Measurements from ENCODE around the gene DGLUCY.
A peak's percentile ranks its signal among the peaks of the same experiment; 100 is the strongest.
"Not testable (repeated sequence)": the region's sequence is repeated elsewhere in the genome, so short reads cannot be mapped to it uniquely, and the experiment has no call there.

The DGLUCY gene

DNA sequence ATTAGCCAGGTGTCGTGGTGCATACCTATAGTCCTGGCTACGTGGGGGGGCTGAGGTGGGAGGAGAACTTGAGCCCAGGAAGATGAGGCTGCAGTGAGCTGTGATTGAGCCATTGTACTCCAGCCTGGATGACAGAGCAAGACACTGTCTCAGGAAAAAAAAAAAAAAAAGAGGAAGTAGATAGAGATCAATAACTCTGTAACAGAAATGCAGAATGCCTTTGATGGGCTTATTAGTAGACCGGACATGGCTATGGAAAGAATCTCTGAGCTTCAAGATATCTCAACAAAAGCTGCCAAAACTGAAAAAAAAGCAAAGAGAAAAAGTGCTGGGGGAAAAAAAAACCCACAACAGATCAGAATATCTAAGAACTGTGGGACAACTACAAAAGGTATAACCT is 93.1 kb downstream of the DGLUCY start:
- DNase-seq (ENCODE audit: low read depth): no peak

DNA sequence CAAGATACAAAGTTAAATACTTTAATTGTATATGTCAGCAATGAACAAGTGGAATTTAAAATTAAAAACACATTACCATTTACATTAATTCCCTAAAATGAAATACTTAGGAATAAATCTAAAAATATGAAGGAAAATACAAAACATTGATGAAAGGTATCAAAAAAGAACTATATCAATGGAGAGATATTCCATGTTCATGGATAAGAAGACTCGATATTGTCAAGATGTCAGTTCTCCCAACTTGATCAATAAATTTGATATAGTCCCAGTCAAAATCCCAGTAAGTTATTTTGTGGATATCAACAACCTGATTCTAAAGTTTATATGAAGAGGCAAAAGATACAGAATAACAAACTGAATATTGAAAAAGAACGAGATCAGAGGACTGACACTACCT is 97.1 kb downstream of the DGLUCY start:
- no peak for DNase-seq (ENCODE audit: low read depth)

DNA sequence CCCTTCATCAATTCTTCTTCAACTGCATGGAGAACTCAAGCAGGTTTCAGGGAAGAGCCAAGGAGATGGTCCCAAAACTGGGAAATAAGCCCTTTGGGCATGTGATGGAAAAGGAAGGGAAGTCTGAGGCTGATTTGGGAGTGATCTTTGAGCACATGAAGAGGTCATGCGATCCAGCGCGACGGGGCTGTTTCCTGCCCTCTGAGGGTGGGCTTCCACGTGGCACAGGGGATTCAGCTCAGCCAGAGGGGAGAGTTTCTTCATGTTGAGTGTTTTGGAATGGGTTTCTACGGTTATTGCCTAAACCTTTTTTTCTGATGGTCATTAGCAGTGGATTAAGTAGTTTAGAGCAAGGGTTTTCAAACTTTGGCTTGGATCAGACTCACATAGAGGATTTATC is 100.4 kb downstream of the DGLUCY start:
- DNase-seq (ENCODE audit: low read depth): no peak

DNA sequence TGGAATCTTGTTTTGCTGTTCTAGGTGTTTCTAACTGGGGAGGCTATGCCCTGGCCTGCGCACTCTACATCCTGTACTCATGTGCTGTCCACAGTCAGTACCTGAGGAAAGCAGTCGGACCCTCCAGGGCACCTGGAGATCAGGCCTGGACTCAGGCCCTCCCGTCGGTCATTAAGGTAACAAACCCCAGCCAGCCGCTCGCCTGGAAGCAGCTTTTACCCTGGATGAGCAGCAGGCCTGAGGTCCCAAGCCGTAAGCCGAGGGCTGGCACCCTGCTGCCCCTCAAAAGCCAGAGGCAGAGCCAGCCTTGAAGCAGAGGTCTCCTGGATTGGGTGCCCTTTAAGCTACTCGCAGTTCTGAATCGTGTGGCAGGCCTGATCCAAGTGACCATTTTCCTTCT is 101.5 kb downstream of the DGLUCY start:
- no peak for DNase-seq (ENCODE audit: low read depth)

DNA sequence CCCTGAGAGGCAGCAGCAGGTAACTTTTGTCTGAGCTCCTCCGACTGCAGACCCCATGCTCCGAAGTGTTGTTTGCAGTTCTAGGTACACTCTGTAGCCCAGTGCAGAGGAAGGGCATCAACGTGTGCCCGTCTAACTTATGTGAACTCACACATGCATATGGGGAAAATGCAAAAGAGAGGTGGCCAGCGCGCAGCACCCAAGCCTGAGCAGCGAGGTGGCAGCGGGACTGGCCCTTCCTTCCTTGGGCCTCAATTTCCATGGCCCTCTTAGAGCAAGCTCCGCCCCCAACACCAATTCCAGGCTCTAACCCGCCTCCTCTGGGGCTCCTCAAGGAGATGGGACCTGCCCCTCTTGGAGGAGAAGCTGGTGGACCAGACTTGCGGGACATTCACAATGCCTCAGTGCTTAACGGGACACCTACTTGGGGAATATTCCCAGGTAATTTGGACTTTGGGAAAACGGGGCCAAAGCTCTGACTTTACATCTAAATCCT is 102.9 kb downstream of the DGLUCY start:
- no peak for DNase-seq (ENCODE audit: low read depth)

DNA sequence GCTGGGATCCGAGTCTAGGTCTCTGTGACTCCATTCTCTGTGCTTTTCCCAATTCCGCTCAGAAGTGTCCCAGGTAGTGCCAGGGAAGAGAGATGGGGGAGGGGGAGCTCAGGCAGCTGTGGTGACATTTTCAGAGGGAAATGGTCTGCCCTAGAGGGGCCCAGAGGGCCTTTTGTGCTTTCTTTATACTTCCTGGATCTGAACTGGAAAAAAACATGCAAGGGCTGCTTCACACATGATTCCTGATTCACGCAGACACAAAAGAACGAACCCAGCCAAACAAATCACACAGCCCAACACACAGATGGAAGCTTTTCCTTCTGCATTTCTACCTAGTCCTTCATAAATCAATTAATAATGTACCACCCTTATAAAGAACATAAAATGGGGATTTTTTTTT is 104.1 kb downstream of the DGLUCY start:
- DNase-seq (ENCODE audit: low read depth): no peak

DNA sequence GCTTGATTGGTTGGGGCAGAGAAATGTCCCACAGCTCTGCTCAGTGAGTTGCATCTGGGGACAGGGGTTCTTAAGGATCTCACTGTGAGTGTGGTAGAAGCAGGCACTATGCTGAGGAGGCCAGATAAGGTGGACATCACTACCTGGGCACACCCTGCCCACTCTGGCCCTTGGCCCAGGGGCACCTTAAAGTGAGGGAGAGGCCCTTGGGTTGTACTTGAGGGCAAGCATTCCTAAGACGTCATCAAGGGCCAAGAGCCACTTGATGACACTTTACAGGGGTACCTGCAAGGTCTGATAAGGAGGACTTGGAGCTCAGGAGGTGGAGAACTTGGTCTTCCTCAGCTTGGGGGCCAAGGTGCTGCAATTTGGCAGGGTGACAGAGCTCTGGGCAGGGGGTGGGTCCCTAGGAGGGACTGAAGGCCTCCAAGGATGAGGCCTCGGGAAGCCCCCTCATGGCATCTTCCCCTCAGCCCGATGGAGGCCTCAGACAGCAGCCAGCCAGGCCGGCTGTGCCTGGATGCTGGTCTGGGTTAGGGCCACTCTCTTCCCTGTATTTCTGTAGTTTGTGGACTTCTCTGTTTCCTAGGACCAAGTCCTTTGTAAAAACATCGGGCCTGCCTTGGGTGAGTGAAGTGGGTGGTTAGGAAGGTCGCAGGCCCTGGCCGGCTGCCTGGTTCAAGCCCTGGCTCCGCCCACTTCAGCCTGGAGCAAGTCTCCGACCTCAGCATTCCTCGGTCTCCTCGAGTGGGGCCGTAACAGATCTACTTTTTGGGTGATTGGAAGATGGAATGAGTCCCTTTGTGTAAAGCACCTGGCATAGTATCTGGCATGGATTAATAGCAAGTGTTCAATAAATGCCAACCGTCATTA is 105.9 kb downstream of the DGLUCY start:
- no peak for DNase-seq (ENCODE audit: low read depth)

DNA sequence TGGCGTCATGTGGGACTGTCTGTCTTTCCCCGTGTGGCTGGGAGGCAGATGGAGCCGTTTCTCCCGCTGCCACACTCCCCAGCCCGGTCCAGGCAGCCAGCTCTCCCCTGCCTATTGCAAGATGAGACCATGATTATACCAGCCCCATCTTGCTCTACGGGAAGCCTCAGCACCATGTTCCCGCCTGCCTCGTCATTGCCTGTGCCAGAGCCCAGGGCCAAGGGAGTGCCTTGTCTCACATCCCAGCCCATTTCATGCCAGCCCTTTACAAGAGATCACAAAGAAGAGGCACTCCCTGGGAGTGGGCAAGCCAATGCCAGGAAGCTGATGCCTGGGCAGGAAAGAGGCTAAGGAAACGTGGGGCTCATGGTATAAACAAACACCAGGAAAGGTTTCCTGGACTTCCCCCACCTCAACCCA is 106.7 kb downstream of the DGLUCY start:
- DNase-seq (ENCODE audit: low read depth): no peak

DNA sequence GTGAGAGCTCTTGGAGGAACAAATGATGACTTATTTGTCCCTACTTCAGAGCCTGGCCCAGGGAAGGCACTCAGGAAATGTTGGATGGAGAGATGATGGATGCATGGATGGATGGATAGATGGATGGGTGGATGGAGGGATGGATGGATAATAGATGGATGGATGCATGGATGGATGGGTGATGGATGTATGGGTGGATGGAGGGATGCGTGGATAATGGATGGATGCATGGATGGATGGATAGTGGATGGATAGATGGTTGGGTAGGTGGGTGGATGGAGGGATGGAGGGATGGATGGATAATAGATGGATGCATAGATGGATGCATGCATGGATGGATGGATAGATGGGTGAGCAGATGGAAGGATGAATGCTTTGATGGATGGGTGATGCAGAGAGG is 107.4 kb downstream of the DGLUCY start:
- no peak for DNase-seq (ENCODE audit: low read depth)

DNA sequence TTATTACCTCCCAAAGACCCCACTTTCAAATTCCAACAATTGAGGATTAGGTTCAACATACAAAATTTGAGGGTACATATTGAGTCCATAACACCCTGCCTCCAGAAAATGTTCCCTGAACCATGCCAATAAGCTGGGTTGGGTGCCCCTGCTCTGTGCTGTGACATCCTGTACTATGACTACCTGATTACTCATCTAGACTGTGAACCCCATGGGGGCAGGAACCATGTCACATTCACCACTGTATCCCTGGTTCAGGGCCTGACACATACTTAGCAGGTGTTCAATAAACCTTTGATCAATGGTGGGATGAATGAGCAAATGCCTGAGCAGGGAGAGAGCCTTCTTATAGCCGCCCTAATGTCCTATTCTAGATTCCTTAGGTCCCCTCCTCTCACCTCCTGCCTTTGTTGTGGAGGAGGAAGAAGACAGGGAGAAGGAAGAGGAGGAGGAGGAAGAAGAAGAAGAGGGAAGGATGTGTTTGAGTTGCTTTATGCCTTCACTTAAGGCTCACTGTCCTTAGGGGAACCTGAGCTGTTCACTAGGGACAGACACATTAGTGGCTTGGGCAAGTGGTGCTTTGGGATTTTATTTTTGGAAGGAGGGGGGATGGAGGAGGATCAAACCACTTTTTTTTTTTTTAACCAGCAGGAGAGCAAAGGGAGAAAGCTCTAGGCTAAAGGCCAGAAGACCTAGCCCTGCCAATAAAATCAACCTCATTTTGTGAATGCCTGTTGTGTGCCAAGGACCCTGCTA is 109.3 kb downstream of the DGLUCY start:
- DNase-seq (ENCODE audit: low read depth): no peak

DNA sequence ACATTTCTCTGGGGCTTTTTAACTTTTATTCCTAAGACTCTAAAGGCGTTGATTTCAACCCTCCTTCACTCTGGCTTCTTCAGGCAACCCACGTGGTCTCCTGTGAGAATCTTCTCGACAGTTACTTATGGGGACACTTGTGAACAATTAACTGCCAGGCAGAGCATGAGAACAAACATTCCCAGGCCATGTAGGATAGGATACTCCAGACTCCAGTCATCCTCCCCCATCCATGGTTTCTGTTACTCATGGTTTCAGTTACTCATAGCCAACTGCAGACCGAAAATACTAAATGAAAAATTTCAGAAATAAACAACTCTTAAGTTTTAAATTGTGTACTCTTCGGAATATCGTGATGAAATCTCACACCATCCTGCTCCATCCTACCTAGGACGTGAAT is 111.2 kb downstream of the DGLUCY start:
- DNase-seq (ENCODE audit: low read depth): no peak

DNA sequence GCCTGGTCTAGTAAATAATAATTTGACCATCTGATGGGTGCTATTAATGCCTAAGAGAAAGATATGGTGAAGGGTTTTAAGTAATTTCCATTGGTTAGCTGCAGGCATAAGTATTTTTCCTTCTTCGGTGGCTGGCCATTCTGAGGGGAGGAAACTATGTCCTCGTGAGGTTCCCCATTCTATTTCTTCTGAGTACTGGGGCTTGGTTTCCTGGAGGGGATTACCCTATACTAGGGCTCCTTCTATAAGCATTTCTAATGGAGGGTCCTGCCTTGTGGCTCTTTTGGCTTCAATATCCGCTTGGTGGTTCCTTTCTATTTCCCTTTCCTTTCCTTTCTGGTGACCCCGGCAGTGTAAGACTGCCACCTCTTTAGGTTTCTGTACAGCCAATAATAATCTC is 112.5 kb downstream of the DGLUCY start:
- not testable (repeated sequence) for DNase-seq (ENCODE audit: low read depth)

DNA sequence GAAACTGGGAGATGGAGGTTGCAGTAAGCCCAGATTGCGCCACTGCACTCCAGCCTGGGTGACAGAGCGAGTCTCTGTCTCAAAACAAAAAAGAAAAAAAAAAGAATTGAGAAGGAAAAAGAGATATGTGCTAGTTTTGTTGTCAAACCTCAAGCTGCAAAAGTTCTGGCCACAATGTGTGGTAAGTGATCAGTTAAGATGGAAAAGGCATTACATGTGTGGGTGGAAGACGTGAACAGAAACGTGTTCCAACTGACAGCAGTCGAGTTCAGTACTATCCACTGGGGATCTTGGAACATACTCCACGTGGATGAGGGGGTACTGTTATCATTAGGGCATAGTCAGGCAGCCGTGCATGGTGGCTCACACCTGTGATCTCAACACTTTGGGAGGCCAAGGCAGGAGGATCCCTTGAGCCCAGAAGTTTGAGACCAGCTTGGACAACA is 113.3 kb downstream of the DGLUCY start:
- DNase-seq (ENCODE audit: low read depth): no peak

DNA sequence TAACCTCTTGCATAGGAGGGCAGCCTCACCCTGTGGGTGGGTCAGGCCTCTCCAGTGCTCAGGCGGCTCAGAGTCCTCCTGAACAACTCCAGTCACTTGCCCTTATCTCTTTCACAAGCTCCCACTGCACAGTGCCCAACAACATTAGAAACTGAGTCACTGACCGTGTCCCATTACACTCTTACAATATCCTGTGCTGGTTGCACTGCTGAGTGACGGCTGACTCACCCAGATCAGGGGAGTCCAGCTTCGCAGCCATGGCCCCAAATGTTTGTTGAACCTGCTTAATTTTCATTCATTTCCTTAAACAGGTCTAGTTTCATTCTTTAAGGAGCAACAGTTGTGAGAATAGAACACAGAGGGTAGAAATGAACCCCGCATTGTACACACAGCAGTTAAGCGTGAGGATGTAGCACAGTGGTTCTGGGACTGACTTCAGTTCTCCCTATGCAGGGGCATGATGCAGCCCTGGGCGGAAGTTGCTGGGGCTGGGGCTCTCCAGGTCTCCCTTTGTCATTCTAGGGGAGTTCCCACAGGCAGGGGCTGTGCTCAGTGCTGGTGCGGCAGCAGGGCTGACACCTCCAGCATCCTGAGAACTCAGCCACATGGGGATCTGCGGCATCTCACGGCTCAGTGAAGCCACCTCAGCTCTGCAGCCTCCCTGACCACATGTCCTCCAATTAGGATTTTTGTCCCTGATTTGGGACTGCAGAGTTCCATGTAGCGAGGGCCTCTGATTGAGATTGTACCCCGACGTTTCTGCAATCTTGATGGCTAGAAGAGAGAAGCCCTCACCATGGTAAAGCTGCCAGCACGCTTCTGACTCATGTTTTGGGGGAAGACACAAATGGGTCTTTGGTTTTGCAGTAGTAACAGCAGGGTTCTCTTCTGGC is 114.5 kb downstream of the DGLUCY start:
- peak; percentile 47 for DNase-seq (ENCODE audit: low read depth)

DNA sequence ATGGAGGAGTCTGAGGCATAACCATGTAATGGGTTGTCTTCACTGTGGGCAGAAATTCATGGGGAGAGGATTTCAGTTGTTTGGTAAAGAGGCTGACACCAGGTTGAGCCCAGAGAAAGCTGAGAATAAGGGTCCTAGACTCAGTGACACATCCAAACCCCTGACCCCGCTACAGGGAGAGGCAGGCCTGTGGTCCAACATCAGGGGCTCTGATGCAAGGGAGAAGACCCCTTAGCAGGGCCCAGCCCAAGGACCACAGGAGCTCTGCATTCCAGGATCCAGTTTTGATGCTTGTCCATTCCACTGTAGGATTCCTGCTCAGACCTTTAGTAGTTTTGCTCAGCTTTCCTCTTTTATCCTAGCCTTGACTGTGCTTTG is 115.1 kb downstream of the DGLUCY start:
- DNase-seq (ENCODE audit: low read depth): no peak

DNA sequence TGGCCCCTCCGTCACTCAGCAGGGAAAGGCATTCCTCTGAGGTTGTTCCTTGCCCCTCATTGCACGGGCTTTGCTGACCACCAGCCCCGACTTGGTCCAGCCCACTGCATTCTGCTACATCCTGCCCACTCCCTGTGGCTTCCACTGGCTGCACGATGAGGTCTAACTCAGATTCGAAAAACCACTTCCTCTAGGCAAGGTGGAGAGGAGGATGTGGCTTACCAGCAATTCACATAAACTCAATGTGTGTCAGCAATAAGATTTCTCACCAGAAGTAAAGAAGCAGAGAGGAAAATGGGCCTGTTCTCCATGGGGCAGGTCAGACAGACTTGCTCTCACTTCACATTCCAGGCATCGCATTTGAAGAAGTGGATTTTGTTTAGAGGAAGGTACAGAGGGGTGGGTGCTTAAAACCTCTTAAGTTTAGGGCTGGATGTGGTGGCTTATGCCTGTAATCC is 115.9 kb downstream of the DGLUCY start:
- DNase-seq (ENCODE audit: low read depth): no peak

DNA sequence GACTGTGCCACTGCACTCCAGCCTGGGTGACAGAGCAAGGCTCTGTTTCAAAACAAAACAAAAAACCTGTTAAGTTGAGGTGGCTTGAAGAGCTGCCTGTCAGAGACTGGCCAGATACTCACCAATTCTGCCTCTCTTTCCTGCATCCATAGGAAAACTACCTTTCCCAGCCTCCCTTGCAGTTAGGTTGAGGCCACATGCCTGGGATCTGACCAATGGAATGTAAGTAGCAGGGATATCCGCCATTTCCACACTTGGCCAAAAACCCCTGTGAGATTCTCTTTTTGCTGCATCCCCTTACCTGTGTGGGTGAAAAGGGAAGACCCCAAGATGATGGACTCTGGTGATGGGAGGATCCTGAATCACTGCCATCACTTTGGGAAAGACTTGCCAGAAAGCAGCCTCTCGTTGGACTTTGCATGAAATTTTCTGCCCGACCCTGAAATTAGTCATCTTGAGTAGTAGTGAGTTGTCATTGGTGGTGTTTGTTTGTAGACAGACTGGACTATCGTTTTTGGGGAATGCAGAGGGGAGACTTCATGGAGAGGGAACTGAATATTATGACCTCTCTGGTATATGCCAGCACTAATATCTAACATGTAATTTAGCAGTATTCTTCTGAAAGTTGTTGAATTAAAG is 116.6 kb downstream of the DGLUCY start:
- no peak for DNase-seq (ENCODE audit: low read depth)

DNA sequence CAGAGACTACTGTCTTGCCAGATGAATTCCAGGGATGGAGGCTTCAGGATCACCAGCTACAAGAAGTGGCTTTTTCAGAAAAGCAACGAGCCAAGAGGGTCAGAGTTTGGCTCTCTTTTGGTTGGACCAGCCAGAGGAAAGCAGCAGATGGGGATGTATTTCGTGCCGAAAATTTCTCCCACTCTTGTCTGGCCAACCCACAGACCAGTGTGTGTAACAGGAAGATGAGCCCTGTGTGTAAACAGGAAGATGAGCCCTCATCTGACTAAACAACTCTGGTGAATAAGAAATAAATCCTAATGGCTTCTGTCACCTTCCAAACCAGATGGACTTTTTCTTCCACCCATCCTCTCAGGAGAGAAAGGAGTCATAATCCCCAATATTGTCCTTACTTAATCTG is 117.6 kb downstream of the DGLUCY start:
- DNase-seq (ENCODE audit: low read depth): no peak

DNA sequence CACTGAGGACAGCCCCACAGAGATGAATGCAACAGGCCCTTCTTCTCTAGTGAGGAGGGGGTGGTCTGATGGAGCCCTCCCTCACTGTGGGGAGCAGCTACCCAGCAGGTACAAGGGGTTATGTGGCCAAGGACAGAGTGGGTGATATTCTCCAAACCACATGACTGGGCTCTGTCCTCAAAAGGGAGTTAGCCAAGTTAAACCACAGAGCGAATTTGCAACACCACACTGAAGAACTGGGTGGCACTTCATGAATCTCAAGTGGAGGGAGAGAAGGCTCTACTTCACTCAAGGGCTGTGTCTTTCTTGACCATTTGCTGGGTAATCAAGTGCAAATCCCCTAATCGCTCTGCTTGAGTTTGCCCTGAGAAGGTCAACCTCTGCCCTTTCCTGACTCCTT is 118.2 kb downstream of the DGLUCY start:
- DNase-seq (ENCODE audit: low read depth): no peak

DNA sequence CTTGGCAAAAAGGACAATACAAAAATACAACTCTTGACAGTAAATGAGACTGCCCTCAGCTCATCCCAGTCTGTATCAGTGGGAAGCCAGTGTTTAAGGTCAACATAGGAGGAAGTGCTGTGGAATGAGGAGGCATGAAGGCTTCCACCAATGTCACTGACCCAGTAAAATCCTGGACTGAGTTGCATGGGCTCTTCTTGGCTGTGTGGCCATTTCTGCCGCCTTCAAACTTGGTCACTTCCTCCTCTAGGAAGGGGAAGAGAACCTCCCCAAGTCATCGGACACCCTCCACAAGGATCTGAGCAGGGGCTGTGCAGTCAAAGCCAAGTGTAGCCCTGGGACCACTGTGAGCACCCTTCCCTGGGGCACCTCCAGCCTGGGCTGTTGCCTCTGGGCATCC is 118.7 kb downstream of the DGLUCY start:
- no peak for DNase-seq (ENCODE audit: low read depth)

DNA sequence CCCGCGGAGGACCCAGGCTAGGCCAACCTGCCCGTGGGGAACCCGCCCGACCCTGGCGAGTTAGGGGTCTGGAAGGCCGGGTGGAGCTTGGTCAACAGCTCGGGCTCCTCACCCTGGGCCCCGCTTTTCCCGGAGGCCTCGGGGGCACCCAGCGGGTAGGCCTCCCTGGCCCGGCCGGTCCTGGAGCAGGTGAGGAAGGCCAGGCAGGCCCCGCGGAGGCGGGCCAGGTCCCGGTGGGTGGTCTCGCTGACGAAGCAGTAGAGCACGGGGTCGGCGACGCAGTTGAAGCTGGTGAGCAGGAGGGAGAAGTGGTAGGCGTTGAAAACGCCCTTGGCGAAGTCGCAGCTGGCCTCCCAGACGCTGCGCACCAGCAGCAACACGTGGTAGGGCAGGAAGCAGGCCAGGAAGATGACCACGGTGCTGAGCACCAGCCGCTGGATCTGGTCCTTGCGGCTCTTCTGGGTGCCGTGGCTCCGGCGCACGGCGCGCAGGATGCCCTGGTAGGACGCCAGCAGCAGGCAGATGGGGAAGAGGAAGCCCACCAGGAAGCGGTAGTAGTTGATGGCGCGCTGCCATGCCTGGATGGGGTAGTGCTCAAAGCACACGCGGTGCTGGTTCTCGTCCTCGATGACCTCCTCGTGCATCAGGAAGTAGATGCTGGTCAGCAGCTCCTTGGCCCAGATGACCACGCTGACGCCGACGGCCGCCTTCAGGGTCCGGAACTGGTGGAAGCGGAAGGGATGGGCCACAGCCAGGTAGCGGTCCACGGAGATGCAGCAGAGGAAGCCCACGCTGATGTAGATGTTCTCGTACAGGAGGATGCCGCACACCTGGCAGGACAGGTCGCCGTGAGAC is 120.3 kb downstream of the DGLUCY start:
- no peak for DNase-seq (ENCODE audit: low read depth)

Data from activated T-cell treated with anti-CD3 and anti-CD28 coated beads for 1 hour (primary cell).